Astrocyte of the spinal cord (primary cell): ENCODE results near the gene TAL1.
"Not testable (repeated sequence)": the region's sequence is repeated elsewhere in the genome, so short reads cannot be mapped to it uniquely, and the experiment has no call there.

Experiments
- DNase-seq: peaks from one replicate; pipeline ENCODE4 v3.0.0; 2011; ENCODE audit warnings: low read depth, low spot score
- H3K4me3 ChIP-seq: 2 replicates; pipeline ENCODE4 v1.5.1; 2011; ENCODE audit warnings: low read depth, mild to moderate bottlenecking, low read length, moderate library complexity
- in situ Hi-C: cut with HindIII; loops from 2 replicates; pipeline ENCODE4 v1.10.0; 2017; ENCODE audit warnings: low sequenced_read_pairs
- TF ChIP-seq, protein P1 (sequence below): IDR thresholded peaks from 2 replicates; pipeline ENCODE4 v1.5.1; 2012; ENCODE audit warnings: low read depth, mild to moderate bottlenecking, low read length, inconsistent platforms

The TAL1 gene

DNA sequence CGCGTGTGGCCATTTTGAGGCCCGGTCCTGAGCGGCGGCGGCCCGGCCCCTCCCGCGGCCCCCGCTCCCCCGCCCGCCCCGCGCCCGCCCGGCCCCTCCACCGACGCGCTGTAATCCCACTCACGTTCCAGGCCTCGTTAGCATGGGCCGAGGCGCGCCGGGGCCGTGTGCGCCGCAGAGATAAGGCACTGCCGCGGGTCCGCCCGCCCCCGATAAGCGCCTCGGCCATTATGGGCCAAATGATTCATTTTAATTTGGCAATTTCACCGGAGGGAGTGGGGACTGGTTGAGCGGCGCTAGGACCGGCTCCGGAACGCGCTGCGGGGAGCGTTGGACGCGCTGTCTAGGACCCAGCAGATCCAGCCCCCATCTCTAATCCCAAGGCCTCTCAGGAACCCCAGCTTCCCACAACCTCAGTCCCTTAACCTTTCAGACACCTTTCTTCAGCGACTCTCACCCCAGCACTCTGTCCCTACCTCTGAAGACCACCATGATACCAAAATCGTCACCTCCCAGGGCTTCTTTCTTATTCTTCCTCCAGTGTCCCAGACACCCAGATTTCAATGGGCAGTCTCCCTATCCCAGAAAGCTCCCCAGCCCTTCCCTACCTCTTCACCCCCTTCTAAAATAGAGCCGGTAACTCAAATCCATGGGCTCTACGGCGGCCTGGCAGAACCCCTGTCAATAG, at the start of gene TAL1:
TSS of gene TAL1 (minus strand) at position 39 of the 688 bp plus-strand sequence. CDS start 6,337 bp downstream, outside the sequence.
- in situ Hi-C loops: no loop called here
- TF ChIP-seq, protein P1, sequence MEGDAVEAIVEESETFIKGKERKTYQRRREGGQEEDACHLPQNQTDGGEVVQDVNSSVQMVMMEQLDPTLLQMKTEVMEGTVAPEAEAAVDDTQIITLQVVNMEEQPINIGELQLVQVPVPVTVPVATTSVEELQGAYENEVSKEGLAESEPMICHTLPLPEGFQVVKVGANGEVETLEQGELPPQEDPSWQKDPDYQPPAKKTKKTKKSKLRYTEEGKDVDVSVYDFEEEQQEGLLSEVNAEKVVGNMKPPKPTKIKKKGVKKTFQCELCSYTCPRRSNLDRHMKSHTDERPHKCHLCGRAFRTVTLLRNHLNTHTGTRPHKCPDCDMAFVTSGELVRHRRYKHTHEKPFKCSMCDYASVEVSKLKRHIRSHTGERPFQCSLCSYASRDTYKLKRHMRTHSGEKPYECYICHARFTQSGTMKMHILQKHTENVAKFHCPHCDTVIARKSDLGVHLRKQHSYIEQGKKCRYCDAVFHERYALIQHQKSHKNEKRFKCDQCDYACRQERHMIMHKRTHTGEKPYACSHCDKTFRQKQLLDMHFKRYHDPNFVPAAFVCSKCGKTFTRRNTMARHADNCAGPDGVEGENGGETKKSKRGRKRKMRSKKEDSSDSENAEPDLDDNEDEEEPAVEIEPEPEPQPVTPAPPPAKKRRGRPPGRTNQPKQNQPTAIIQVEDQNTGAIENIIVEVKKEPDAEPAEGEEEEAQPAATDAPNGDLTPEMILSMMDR: no peak
- peak within 1 kb of the TSS; percentile 6 for H3K4me3 ChIP-seq
- DNase-seq: no peak

DNA sequence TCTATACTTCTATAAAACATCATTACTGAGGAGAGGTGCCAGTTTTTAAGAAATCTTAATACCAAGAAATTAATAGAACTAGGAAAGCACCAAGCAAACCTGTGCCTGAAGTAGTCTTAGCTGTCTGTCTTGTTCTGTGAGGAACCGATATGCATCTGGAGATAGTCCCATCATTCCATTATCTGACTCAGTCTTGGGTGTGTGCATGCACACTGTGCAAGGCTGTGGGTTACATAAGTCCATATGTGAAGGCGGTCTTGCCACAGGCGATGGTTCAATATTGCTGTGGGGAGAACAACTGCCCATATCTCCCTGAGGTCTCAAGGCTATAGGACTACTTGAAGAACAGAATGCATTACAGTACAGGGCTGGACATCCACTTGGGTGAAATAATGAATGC, 48.1 kb upstream of the TAL1 start:
- in situ Hi-C loops: no loop called here
- H3K4me3 ChIP-seq: no peak overlapping the region
- TF ChIP-seq, protein P1: no peak
- DNase-seq: no peak

- in situ Hi-C loops: no loop called here
- H3K4me3 ChIP-seq: no peak overlapping the region
- TF ChIP-seq, protein P1: no peak
- no peak for DNase-seq
Observed at GRCh38 chr1:47276850-47277249, 44.8 kb upstream of the TAL1 start.

DNA sequence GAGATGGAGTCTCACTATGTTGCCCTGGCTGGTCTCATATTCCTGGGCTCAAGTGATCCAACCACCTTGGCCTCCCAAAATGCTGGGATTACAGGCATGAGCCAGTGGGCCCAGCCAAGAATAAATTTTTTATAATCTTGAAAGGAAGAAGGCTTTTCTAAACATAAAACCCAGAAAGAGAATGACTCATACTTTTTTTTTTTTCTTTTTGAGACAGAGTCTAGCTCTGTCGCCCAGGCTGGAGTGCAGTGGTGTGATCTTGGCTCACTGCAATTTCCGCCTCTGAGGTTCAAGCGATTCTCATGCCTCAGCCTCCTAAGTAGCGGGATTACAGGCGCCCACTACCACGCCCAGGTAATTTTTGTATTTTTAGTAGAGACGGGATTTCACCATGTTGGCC, 43.8 kb upstream of the TAL1 start:
- H3K4me3 ChIP-seq, in situ Hi-C loops: not testable (repeated sequence)
- peak; percentile 6 for DNase-seq

GRCh38 chr1:47265529-47265928, 33.5 kb upstream of the TAL1 start:
- in situ Hi-C loops, H3K4me3 ChIP-seq, DNase-seq: not testable (repeated sequence)

GRCh38 chr1:47262787-47263413, 30.9 kb upstream of the TAL1 start:
- no peak overlapping the region for H3K4me3 ChIP-seq
- DNase-seq: peak; percentile 32
- TF ChIP-seq, protein P1: peak; percentile 69
- in situ Hi-C loops: no loop called here

- in situ Hi-C loops: no loop called here
- no peak for DNase-seq
- TF ChIP-seq, protein P1: no peak
- H3K4me3 ChIP-seq: no peak overlapping the region
Observed at GRCh38 chr1:47257224-47257623, 25.2 kb upstream of the TAL1 start.
